IPS-20b (cell line): ENCODE data around the gene DOK5.
"Not testable (repeated sequence)": the region's sequence is repeated elsewhere in the genome, so short reads cannot be mapped to it uniquely, and the experiment has no call there.

Experiments used
- H3K27ac ChIP-seq: one replicate; pipeline ENCODE4 v1.5.1; 2013; ENCODE audit warnings: low read length
- H3K27me3 ChIP-seq: 2 replicates; pipeline ENCODE4 v1.6.1; 2013; ENCODE audit warnings: mild to moderate bottlenecking, low read length, inconsistent platforms; ENCODE audit not compliant: insufficient read depth
- H3K36me3 ChIP-seq: 2 replicates; pipeline ENCODE4 v1.6.1; 2013; ENCODE audit warnings: low read depth, mild to moderate bottlenecking, inconsistent platforms, low read length, moderate library complexity; ENCODE audit not compliant: insufficient read depth
- H3K4me1 ChIP-seq: 2 replicates; pipeline ENCODE4 v1.6.1; 2013; ENCODE audit warnings: mild to moderate bottlenecking, control low read depth, inconsistent platforms, low read length, moderate library complexity; ENCODE audit not compliant: insufficient read depth
- H3K4me3 ChIP-seq: 2 replicates; pipeline ENCODE4 v1.5.1; 2013; ENCODE audit warnings: mild to moderate bottlenecking, low read length, inconsistent platforms
- H3K9ac ChIP-seq: 2 replicates; pipeline ENCODE4 v1.6.1; 2013; ENCODE audit warnings: low read depth, mild to moderate bottlenecking, inconsistent platforms, low read length, moderate library complexity
- H3K9me3 ChIP-seq: 2 replicates; pipeline ENCODE4 v1.6.1; 2013; ENCODE audit warnings: mild to moderate bottlenecking, low read depth, low read length, inconsistent platforms; ENCODE audit not compliant: insufficient read depth

Gene DOK5

GRCh38 chr20:54472607-54473006 is 2.8 kb upstream of the DOK5 start:
- H3K9me3 ChIP-seq = no peaks in the 10 kb centered on the region
- H3K36me3 ChIP-seq = no peaks in the 10 kb centered on the region
- H3K27ac ChIP-seq = no peak overlapping the region
- H3K9ac ChIP-seq = no peak overlapping the region
- peaks cover 34% of the 10 kb centered on the region for H3K27me3 ChIP-seq
- no peak overlapping the region for H3K4me3 ChIP-seq
- peaks cover 8% of the 10 kb centered on the region for H3K4me1 ChIP-seq

- Histone ChIP-seq H3K36me3 (no peaks in the 10 kb centered on the region), H3K9me3 (no peaks in the 10 kb centered on the region), H3K9ac (no peak overlapping the region), H3K4me3 (no peak overlapping the region), H3K27ac (no peak overlapping the region), H3K27me3 (peaks cover 42% of the 10 kb centered on the region), H3K4me1 (peaks cover 9% of the 10 kb centered on the region)
Observed at GRCh38 chr20:54473340-54473739, 2.1 kb upstream of the DOK5 start.

GRCh38 chr20:54474046-54474445 is 1.3 kb upstream of the DOK5 start:
- no peak overlapping the region for H3K27ac ChIP-seq
- H3K9me3 ChIP-seq = no peaks in the 10 kb centered on the region

GRCh38 chr20:54474866-54475265 is 527 bp upstream of the DOK5 start:
- peaks cover 16% of the 10 kb centered on the region for H3K4me1 ChIP-seq
- H3K4me3 ChIP-seq = peak overlapping the region; percentile 92; the same call in 1 of the 2 replicates
- no peaks in the 10 kb centered on the region for H3K9me3 ChIP-seq
- peaks cover 45% of the 10 kb centered on the region for H3K27me3 ChIP-seq
- no peaks in the 10 kb centered on the region for H3K36me3 ChIP-seq
- H3K27ac ChIP-seq = no peak overlapping the region
- H3K9ac ChIP-seq = peak overlapping the region; percentile 66; the same call in 1 of the 2 replicates

More at GRCh38 chr20:54474046-54474445, 1.3 kb upstream of the DOK5 start:
- Histone ChIP-seq H3K4me3 (no peak overlapping the region), H3K27me3 (peaks cover 45% of the 10 kb centered on the region), H3K36me3 (no peaks in the 10 kb centered on the region), H3K4me1 (peaks cover 10% of the 10 kb centered on the region), H3K9ac (no peak overlapping the region)

- H3K27ac ChIP-seq = no peak overlapping the region
- H3K4me1 ChIP-seq = peaks cover 16% of the 10 kb centered on the region
- peaks cover 45% of the 10 kb centered on the region for H3K27me3 ChIP-seq
- H3K9ac ChIP-seq = peak overlapping the region; percentile 66; the same call in 1 of the 2 replicates
- no peaks in the 10 kb centered on the region for H3K36me3 ChIP-seq
- H3K4me3 ChIP-seq = peak overlapping the region; percentile 92
- H3K9me3 ChIP-seq = no peaks in the 10 kb centered on the region
Observed at GRCh38 chr20:54476169-54477009, 996 bp downstream of the DOK5 start.

GRCh38 chr20:54477191-54477955 is 2.0 kb downstream of the DOK5 start:
- Histone ChIP-seq H3K4me3 (peak overlapping the region; percentile 92), H3K9ac (no peak overlapping the region), H3K9me3 (no peaks in the 10 kb centered on the region), H3K4me1 (peaks cover 16% of the 10 kb centered on the region), H3K36me3 (no peaks in the 10 kb centered on the region), H3K27ac (no peak overlapping the region), H3K27me3 (peaks cover 45% of the 10 kb centered on the region)

- Histone ChIP-seq H3K27ac (no peak overlapping the region), H3K36me3 (no peaks in the 10 kb centered on the region), H3K4me1 (peaks cover 16% of the 10 kb centered on the region), H3K9ac (no peak overlapping the region), H3K4me3 (peak overlapping the region; percentile 2; the same call in 1 of the 2 replicates), H3K27me3 (peaks cover 39% of the 10 kb centered on the region), H3K9me3 (no peaks in the 10 kb centered on the region)
Observed at GRCh38 chr20:54479138-54479906, 3.9 kb downstream of the DOK5 start.

- not testable (repeated sequence) for H3K9ac ChIP-seq, H3K27ac ChIP-seq, H3K4me3 ChIP-seq, H3K9me3 ChIP-seq, H3K36me3 ChIP-seq
- Histone ChIP-seq H3K27me3 (peaks cover 33% of the 10 kb centered on the region), H3K4me1 (peaks cover 16% of the 10 kb centered on the region)
Observed at GRCh38 chr20:54479937-54480336, 4.5 kb downstream of the DOK5 start.

- no peaks in the 10 kb centered on the region for H3K36me3 ChIP-seq
- no peaks in the 10 kb centered on the region for H3K9me3 ChIP-seq
- peaks cover 22% of the 10 kb centered on the region for H3K27me3 ChIP-seq
- H3K27ac ChIP-seq = no peak overlapping the region
- H3K4me1 ChIP-seq = peaks cover 16% of the 10 kb centered on the region
- no peak overlapping the region for H3K4me3 ChIP-seq
- no peak overlapping the region for H3K9ac ChIP-seq
Observed at GRCh38 chr20:54481442-54481841, 6.0 kb downstream of the DOK5 start.

GRCh38 chr20:54485631-54486030 is 10.2 kb downstream of the DOK5 start:
- H3K4me3 ChIP-seq = no peak overlapping the region
- no peaks in the 10 kb centered on the region for H3K36me3 ChIP-seq
- no peak overlapping the region for H3K27ac ChIP-seq
- no peak overlapping the region for H3K9ac ChIP-seq
- no peaks in the 10 kb centered on the region; the same call in 1 of the 2 replicates for H3K4me1 ChIP-seq
- no peaks in the 10 kb centered on the region for H3K27me3 ChIP-seq
- H3K9me3 ChIP-seq = no peaks in the 10 kb centered on the region

- H3K9ac ChIP-seq = no peak overlapping the region
Observed at GRCh38 chr20:54486585-54486984, 11.2 kb downstream of the DOK5 start.

More at GRCh38 chr20:54486585-54486984, 11.2 kb downstream of the DOK5 start:
- Histone ChIP-seq H3K9me3 (no peaks in the 10 kb centered on the region), H3K27ac (no peak overlapping the region), H3K4me1 (no peaks in the 10 kb centered on the region; the same call in 1 of the 2 replicates), H3K36me3 (no peaks in the 10 kb centered on the region), H3K4me3 (no peak overlapping the region), H3K27me3 (no peaks in the 10 kb centered on the region)
